Lung microvascular endothelial cell (primary cell): ENCODE data around the gene SCML1. TPM values are rescaled to one million over a fixed set of nuclear protein-coding genes. Genes with fewer than 3 reads are reported as not detected.

ENCODE experiments used
- DNase-seq, 2 donors: peaks; one replicate each; pipeline versions ENCODE4 v3.0.0 to v3.0.0-alpha.2; 2010; ENCODE audit warnings: low read depth in 2 of 2
- total RNA-seq: library from RNA; depleted of rRNA; stranded (reverse); fragments of >200 nt; gene quantifications from 2 replicates; pipeline ENCODE4 v1.2.1, GENCODE V29; 2014

SCML1 gene
- 4.1 and 5.2 TPM in 2 replicates for total RNA-seq

GRCh38 chrX:17736856-17737709, at the start of gene SCML1:
SCML1 (plus strand) TSS chrX:17737493; CDS start chrX:17744187, 6,694 bp downstream.
- DNase-seq, result peak; percentile 96 to 97

- DNase-seq, result no peak
Observed at GRCh38 chrX:17687648-17688047, 49.6 kb upstream of the SCML1 start.

DNA sequence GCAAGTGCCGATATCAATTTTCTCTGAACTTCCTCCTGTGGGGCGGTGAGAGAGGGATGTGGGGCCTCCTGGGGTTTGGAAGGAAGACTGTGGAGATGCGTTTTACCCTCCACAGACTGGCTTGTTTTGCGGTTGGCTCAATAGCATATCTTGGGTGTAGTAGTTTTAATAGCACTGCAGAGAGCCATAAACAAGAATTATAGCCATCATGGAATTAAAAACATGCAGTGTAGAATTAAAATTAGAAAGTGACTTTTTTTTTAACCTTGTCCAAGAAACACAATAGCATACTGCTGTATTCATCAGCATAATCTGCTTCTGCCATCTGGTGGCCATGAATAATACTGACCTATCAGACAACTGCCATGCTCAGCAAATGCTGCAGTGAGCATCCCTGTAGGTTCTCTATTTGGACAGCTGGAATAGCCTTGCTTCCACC, 47.3 kb upstream of the SCML1 start:
- peak; percentile 68 to 81 for DNase-seq

GRCh38 chrX:17692709-17693346, 44.5 kb upstream of the SCML1 start:
- DNase-seq, result no peak

DNA sequence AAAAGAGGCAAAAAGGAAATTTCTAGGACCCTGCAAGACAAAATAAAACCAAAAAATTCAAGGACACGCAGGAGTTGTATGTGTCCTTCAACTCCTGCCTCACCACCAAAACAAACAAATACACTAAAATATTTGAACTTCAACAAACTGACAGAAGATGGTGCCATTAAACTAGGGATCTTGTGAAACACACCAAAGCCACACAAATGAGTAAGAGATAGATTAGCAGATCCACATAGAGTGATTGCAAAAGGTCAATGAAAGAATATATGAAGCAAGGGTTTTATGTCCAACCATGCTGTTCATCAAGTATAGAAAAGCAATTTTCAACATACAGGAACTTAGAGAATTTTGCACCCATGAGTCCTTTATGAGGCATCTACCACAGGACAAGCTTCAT, 40.1 kb upstream of the SCML1 start:
- peak; percentile 2 to 52 for DNase-seq

DNA sequence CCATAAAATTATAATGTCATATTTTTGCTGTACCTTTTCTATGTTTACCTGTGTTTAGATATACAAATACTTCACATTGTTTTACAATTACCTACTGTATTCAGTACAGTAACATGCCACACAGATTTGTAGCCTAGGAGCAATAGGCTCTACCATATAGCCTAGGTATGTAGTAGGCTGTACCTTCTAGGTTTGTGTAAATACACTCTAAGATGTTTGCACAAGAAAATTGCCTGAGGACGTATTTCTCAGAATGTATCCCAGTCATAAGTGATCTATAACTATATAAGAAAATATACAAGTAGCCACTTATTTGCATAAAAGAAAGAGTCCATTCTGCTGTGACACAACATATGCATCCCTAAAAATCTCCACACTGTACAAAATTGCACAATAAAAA, 36.3 kb upstream of the SCML1 start:
- no peak for DNase-seq

DNA sequence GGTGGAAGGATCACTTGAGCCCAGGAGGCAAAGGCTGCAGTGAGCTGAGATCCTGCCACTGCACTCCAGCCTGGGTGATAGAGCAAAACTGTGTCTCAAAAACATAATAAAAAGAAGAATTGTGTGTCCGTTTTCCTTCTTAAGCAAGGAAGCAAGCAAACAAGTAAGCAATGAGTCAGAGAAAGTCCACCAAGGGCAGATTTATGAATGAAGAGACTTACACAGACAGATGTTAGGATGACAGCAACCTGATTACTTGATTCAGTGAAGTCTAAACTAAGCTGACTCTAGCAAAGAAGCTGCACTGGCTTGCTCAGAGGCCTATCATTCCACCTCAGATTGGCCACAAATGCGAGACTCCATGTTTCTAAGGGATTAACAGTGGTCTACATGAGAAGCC, 34.1 kb upstream of the SCML1 start:
- DNase-seq, result no peak

- no peak for DNase-seq
Observed at GRCh38 chrX:17705211-17705610, 32.1 kb upstream of the SCML1 start.

DNA sequence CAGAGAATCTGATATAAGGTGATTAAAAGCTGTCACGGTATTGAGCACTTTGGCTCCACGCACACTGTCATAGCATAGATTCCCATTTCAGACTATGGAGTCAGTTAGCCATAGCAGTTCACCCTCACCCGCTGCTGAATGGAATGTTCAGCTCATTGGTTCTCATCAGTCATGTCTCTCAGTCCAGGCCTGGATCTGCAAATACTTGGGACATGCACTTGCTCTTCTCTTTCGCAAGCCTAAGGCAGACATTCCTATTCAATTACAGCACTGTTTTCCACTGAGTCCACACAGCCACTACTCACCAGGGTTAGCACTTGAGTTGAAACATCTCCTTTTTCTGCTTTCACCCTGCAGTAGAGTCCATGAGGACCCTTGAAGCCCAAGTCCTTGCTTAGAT, 30.6 kb upstream of the SCML1 start:
- DNase-seq, result no peak

- no peak for DNase-seq
Observed at GRCh38 chrX:17707731-17708130, 29.6 kb upstream of the SCML1 start.

DNA sequence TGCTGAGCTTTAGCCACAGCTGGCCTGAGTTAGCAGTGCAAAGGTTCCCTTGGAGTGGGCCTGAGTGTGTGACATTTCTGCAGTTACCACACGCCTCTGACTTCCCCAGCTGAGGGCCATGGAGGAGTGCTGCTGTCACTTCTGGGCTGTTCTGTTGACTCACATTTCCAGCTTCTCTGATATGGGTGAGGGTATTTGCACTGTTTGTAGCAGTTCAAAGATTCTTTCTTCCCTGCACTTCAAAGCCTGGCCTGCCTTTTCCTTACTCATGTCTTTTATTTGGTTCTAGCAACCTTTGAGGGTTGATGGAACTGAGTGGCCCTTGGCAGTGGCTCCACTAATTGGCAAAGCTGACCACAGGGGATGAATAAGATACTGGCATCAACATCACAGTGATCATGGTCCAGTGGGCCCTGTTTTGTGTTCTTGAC, 26.4 kb upstream of the SCML1 start:
- DNase-seq, result no peak

DNA sequence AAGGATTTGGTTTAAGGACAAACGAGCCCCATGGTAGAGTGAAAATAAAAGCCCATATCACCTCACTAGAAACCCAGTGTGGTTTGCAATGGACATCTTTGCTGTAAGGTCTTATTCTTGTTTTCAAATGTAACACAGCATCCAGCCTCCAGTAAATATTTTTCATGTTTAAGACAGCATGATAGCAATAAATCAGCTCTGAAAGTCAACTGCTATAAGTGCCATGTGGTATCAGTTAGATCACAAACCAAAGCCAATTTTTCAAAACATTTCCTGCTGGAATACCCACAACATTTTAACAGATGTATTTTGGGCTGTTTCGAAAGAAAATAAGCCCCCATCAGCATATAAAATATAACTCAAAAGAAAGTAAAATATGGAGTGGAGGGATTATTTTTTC, 24.0 kb upstream of the SCML1 start:
- no peak for DNase-seq

DNA sequence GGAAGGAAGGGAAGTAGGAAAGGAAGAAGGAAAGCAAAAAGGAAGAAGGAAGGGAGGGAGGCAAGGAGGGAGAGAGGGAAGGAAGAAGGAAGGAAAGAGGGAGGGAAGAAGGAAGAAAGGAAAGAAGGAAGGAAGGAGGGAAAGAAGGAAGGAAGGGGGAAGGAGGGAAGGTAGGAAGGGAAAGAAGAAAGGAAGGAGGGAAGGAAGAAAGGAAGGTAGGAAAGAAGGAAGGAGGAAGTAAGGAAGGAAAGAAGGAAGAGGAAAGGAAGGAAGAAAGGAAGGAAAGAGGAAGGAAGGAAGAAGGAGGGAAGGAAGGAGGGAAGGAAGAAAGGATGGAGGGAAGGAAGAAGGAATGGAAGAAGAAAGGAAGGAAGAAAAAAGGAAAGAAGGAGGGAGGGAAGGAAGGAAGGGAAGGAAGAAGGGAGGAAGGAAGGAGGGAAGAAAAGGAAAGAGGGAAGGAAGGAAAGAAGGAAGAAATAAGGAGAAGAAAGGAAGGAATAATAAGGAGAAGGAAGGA, 18.6 kb upstream of the SCML1 start:
- DNase-seq, result no peak

DNA sequence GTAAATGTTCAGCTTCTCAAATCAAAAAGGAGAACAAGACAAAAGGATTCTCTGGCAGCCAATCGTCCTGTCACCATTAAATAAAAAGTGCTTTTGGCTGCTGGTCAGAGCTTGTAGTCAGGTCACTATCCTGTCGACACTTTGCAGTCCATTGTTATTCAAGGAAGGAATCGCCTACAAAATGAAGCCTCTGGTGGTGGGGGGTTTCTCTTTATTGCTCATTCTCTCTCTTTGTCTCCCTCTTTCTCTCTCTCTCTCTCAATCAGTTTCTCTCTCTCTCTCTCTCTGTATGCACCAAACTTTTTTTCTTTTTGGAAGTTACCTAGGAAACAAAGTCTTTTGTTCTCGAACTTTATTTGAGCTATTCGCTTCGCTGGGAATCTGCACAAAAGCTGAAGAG, 17.6 kb upstream of the SCML1 start:
- DNase-seq, result peak in 1 of 2 donors; percentile 51

DNA sequence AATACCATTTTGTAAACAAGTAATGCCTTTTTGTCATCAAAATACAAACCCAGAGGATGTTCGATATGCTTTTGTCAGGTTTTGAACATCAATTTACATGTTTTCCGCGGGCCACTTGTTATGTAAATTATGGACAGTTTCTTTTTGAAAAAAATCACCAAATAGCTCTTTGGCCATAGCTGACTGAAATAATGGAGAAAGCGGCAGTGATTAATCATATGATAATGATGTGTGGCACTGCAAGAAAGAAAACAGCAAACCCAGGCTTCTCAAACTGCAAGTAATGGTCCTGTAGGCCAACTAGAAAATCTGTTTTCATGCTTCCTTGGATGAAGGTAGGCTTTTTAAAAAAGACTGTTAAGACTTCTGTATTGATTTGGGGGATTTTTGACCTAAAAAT, 15.6 kb upstream of the SCML1 start:
- no peak for DNase-seq

- DNase-seq, result peak; percentile 28 to 69
Observed at GRCh38 chrX:17725181-17725580, 12.1 kb upstream of the SCML1 start.

- no peak for DNase-seq
Observed at GRCh38 chrX:17732138-17732783, 5.0 kb upstream of the SCML1 start.

- no peak for DNase-seq
Observed at GRCh38 chrX:17735406-17735805, 1.9 kb upstream of the SCML1 start.

- no peak for DNase-seq
Observed at GRCh38 chrX:17736478-17736855, 826 bp upstream of the SCML1 start.

GRCh38 chrX:17737710-17737985, 355 bp downstream of the SCML1 start:
- no peak for DNase-seq

GRCh38 chrX:17737986-17738713, 857 bp downstream of the SCML1 start:
- peak; percentile 9 to 36 for DNase-seq
